ENCODE data around the gene TOR3A. TPM values are rescaled to one million over a fixed set of nuclear protein-coding genes. Genes with fewer than 3 reads are reported as not detected.

The TOR3A gene
- total RNA-seq, 1 experiment from 2014 or later: 70.8 TPM

GRCh38 chr1:179061360-179062282 is 20.2 kb upstream of the TOR3A start:
- Histone ChIP-seq H4K20me1 (ENCODE audit: low read length) (no peaks in the 10 kb centered on the region), H3K79me2 (ENCODE audit: low read length) (no peaks in the 10 kb centered on the region), H3K27me3 (ENCODE audit: low read length) (no peaks in the 10 kb centered on the region), H3K4me1 (ENCODE audit: insufficient read depth, low read length) (peaks cover 15% of the 10 kb centered on the region), H3K4me2 (ENCODE audit: low read length) (no peak overlapping the region), H3K9me3 (ENCODE audit: low read length) (no peaks in the 10 kb centered on the region), H3K4me3 (ENCODE audit: low read length) (no peak overlapping the region), H3F3A (ENCODE audit: low read length, unreplicated experiment) (no peaks in the 10 kb centered on the region), H3K9me2 (replicated peaks; ENCODE audit: low read length) (no peaks in the 10 kb centered on the region), H3K36me3 (ENCODE audit: low read depth, low read length) (peaks cover 2% of the 10 kb centered on the region), H2AFZ (ENCODE audit: low read length) (no peak overlapping the region), H3K9ac (ENCODE audit: low read length) (no peak overlapping the region), H3K27ac (ENCODE audit: low read length) (no peak overlapping the region)
- peak; percentile 33 for DNase-seq
- ATAC-seq: no peak; the same call in 1 of the 2 replicates
- intact Hi-C loops (cut with micrococcal nuclease): no loop called here
- ChIA-PET CTCF (no interaction called here), POLR2A (ENCODE audit: unreplicated experiment) (no interaction called here)
- no TSS peak for BruUV-seq (replicated peaks)
- TF ChIP-seq EZH2 (IDR thresholded peaks at IDR 0.05; ENCODE audit: low read length, unreplicated experiment) (no peak), EZH2phosphoT487 (IDR thresholded peaks at IDR 0.05; ENCODE audit: borderline replicate concordance, low read length) (no peak), CTCF (conservative IDR thresholded peaks at IDR 0.05; ENCODE audit: low read depth, low read length) (no peak)

DNA sequence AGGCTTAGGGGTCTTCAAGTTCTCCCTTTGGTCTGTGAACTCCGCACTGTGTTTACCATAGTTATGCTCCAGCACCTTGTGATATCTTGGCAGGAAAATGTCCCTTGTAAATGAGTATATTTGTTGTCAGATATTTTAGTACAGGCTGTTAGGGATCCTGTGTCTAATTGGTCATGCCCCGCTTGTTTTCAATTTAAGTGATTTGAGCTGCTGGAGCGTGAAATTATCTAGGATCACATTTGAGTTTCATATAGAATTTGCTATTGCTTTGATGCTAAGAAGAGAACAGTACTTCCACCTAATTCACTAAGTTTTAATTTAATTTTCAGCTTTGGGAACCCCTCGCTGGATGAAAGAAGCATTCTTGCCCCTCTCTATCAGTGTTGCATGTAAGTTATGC is 15.4 kb upstream of the TOR3A start:
- no peak for ATAC-seq
- no TSS peak for BruUV-seq (replicated peaks)
- no peaks in the 10 kb centered on the region for H3K4me1 ChIP-seq (ENCODE audit: insufficient read depth, low read length)
- no peak overlapping the region for H3K9ac ChIP-seq (ENCODE audit: low read length)
- POLR2A ChIA-PET (ENCODE audit: unreplicated experiment): no interaction called here
- no peaks in the 10 kb centered on the region for H3K79me2 ChIP-seq (ENCODE audit: low read length)
- no peaks in the 10 kb centered on the region for H3K9me2 ChIP-seq (replicated peaks; ENCODE audit: low read length)
- TF ChIP-seq CTCF (conservative IDR thresholded peaks at IDR 0.05; ENCODE audit: low read depth, low read length): no peak
- TF ChIP-seq EZH2phosphoT487 (IDR thresholded peaks at IDR 0.05; ENCODE audit: borderline replicate concordance, low read length): no peak
- no peak for TF ChIP-seq EZH2 (IDR thresholded peaks at IDR 0.05; ENCODE audit: low read length, unreplicated experiment)
- H3K36me3 ChIP-seq (ENCODE audit: low read depth, low read length): no peaks in the 10 kb centered on the region; the same call in 1 of the 2 replicates
- H3K4me2 ChIP-seq (ENCODE audit: low read length): no peak overlapping the region
- no peak overlapping the region for H3K27ac ChIP-seq (ENCODE audit: low read length)
- H4K20me1 ChIP-seq (ENCODE audit: low read length): no peaks in the 10 kb centered on the region
- H3F3A ChIP-seq (ENCODE audit: low read length, unreplicated experiment): no peaks in the 10 kb centered on the region
- no peaks in the 10 kb centered on the region for H3K9me3 ChIP-seq (ENCODE audit: low read length)
- intact Hi-C loops (cut with micrococcal nuclease): no loop called here
- no peak for DNase-seq
- no peaks in the 10 kb centered on the region for H3K27me3 ChIP-seq (ENCODE audit: low read length)
- CTCF ChIA-PET: no interaction called here
- H2AFZ ChIP-seq (ENCODE audit: low read length): no peak overlapping the region
- H3K4me3 ChIP-seq (ENCODE audit: low read length): no peak overlapping the region

GRCh38 chr1:179077396-179077795 is 4.5 kb upstream of the TOR3A start:
- ChIA-PET CTCF (no interaction called here), POLR2A (ENCODE audit: unreplicated experiment) (no interaction called here)
- intact Hi-C loops (cut with micrococcal nuclease): no loop called here
- H4K20me1 ChIP-seq (ENCODE audit: low read length): no peaks in the 10 kb centered on the region
- H3F3A ChIP-seq (ENCODE audit: low read length, unreplicated experiment): no peaks in the 10 kb centered on the region
- H3K9me3 ChIP-seq (ENCODE audit: low read length): no peaks in the 10 kb centered on the region
- H3K4me1 ChIP-seq (ENCODE audit: insufficient read depth, low read length): peaks cover 35% of the 10 kb centered on the region
- no peaks in the 10 kb centered on the region for H3K9me2 ChIP-seq (replicated peaks; ENCODE audit: low read length)
- no TSS peak for BruUV-seq (replicated peaks)
- peak overlapping the region; percentile 27; the same call in 1 of the 2 replicates for H3K9ac ChIP-seq (ENCODE audit: low read length)
- peak overlapping the region; percentile 65 for H3K4me2 ChIP-seq (ENCODE audit: low read length)
- peak; percentile 19 for ATAC-seq
- H2AFZ ChIP-seq (ENCODE audit: low read length): no peak overlapping the region
- TF ChIP-seq CTCF (conservative IDR thresholded peaks at IDR 0.05; ENCODE audit: low read depth, low read length) (no peak), EZH2phosphoT487 (IDR thresholded peaks at IDR 0.05; ENCODE audit: borderline replicate concordance, low read length) (no peak), EZH2 (IDR thresholded peaks at IDR 0.05; ENCODE audit: low read length, unreplicated experiment) (no peak)
- no peaks in the 10 kb centered on the region for H3K27me3 ChIP-seq (ENCODE audit: low read length)
- H3K4me3 ChIP-seq (ENCODE audit: low read length): no peak overlapping the region
- peak overlapping the region; percentile 82 for H3K27ac ChIP-seq (ENCODE audit: low read length)
- DNase-seq: peak; percentile 73
- peaks cover 10% of the 10 kb centered on the region for H3K79me2 ChIP-seq (ENCODE audit: low read length)
- H3K36me3 ChIP-seq (ENCODE audit: low read depth, low read length): no peaks in the 10 kb centered on the region; the same call in 1 of the 2 replicates

Data from PC-3 (cell line).